ENCODE data around the gene TGFB2.

DNA sequence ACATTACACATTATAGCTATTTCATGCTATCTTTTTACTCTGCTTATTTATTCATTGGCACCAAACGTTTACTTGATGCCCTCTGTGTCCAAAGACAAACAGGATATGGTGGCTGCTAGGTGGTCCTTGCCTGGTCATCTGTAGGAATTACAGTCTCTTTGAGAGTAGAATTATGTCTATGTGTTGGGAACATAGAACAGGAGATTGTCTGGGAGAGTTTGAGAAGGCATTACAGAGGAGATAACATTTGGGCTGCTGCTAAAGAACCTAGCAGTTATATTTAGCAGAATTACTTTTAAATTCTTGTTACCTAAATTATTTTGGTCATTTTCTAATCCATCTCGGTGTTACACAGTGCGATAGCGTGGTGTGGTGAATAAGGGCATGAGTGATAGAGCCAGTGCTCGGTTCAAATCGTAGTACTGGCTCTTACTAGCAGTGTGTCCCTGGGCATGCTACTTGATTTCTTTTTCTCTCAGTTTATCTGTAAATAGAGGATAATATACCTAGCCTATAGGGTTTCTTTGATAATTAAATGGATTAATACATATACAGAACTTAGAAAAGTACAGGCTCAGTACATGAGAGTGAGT is 39.6 kb upstream of the TGFB2 start:
- TF ChIP-seq EZH2 (IDR thresholded peaks at IDR 0.05; ENCODE audit: borderline replicate concordance, low read depth, low read length, severe bottlenecking) (no peak), CTCF (IDR thresholded peaks at IDR 0.05; ENCODE audit: borderline replicate concordance, extremely low read depth, low read length, poor library complexity, severe bottlenecking) (no peak)

Data from DND-41 (cell line).